A673 (cell line): ENCODE results near the gene UBE2D1. TPM values are rescaled to one million over a fixed set of nuclear protein-coding genes. Genes with fewer than 3 reads are reported as not detected.

Experiments used
- BruUV-seq: library from RNA; stranded (reverse); fragments of 400-500 nt; replicated peaks from 2 replicates; lab custom pipeline; 2021; lab: Mats Ljungman, UMichigan
- CTCF ChIA-PET: fragments of 300-600 bp; sonication (Branson Sonifier 250); formaldehyde crosslinking; loops from one replicate; lab custom pipeline; 2022; ENCODE audit warnings: antibody characterized with exemption; lab: Charles Lee
- POLR2A ChIA-PET: fragments of 300-600 bp; sonication (Branson Sonifier 250); formaldehyde crosslinking; loops from one replicate; lab custom pipeline; 2022; ENCODE audit warnings: antibody characterized with exemption; ENCODE audit not compliant: low non-redundant PET; lab: Charles Lee
- DNase-seq: peaks from one replicate; pipeline ENCODE4 v3.0.0-alpha.2; 2015; ENCODE audit warnings: low spot score
- H3K27ac ChIP-seq: fragments of 200-600 bp; sonication (generic); 2 replicates; pipeline ENCODE4 v1.5.1; 2016; ENCODE audit warnings: mixed run types, low read depth, mild to moderate bottlenecking, mixed read lengths, antibody characterized with exemption, low read length; ENCODE audit not compliant: poor library complexity, severe bottlenecking
- H3K27me3 ChIP-seq: fragments of 200-600 bp; sonication (generic); replicated peaks from 2 replicates; pipeline ENCODE4 v1.6.1; 2017; ENCODE audit warnings: mixed run types, low read depth, mild to moderate bottlenecking, mixed read lengths, antibody characterized with exemption, low read length; ENCODE audit not compliant: insufficient read depth, poor library complexity
- H3K36me3 ChIP-seq: fragments of 200-600 bp; sonication (generic); 2 replicates; pipeline ENCODE4 v1.6.1; 2016; ENCODE audit warnings: mixed run types, mild to moderate bottlenecking, mixed read lengths, antibody characterized with exemption, low read length; ENCODE audit not compliant: insufficient read depth, poor library complexity, severe bottlenecking
- H3K4me1 ChIP-seq: fragments of 200-600 bp; sonication (generic); 2 replicates; pipeline ENCODE4 v1.6.1; 2017; ENCODE audit warnings: mixed run types, mild to moderate bottlenecking, mixed read lengths, antibody characterized with exemption, low read length; ENCODE audit not compliant: insufficient read depth, poor library complexity, severe bottlenecking
- H3K4me3 ChIP-seq: fragments of 200-600 bp; sonication (generic); 2 replicates; pipeline ENCODE4 v1.5.1; 2016; ENCODE audit warnings: low read depth, mixed run types, mild to moderate bottlenecking, mixed read lengths, low read length; ENCODE audit not compliant: poor library complexity, severe bottlenecking
- H3K9me3 ChIP-seq: fragments of 200-600 bp; sonication (generic); 2 replicates; pipeline ENCODE4 v1.6.1; 2016; ENCODE audit warnings: mixed run types, low read depth, mild to moderate bottlenecking, mixed read lengths, antibody characterized with exemption, low read length; ENCODE audit not compliant: poor library complexity, severe bottlenecking
- EZH2 ChIP-seq: fragments of 200-600 bp; sonication (generic); IDR thresholded peaks from 2 replicates; pipeline ENCODE4 v1.6.1; 2017; ENCODE audit warnings: borderline replicate concordance, low read depth, mild to moderate bottlenecking, mixed read lengths, antibody characterized with exemption, low read length; ENCODE audit not compliant: poor library complexity, severe bottlenecking
- intact Hi-C: fragments of 100-400 bp; cut with micrococcal nuclease; formaldehyde crosslinking; loops from one replicate; pipeline ENCODE4 v1.10.0; 2022; ENCODE audit not compliant: unreplicated experiment
- total RNA-seq: library from RNA; stranded (reverse); gene quantifications from 2 replicates; pipeline ENCODE4 v1.2.3, GENCODE V29; 2021
- TF ChIP-seq, protein P1 (sequence below): fragments of 300-800, 200-600 bp; sonication (generic); conservative IDR thresholded peaks from 2 replicates; pipeline ENCODE4 v1.5.1; 2017; ENCODE audit warnings: low read depth, mild to moderate bottlenecking, antibody characterized with exemption, low read length, moderate library complexity, mixed read lengths

Gene UBE2D1
- total RNA-seq, 1 experiment from 2014 or later, result 16.9 TPM

- no peak for DNase-seq
- BruUV-seq, result no TSS peak
- no peaks in the 10 kb centered on the region for H3K36me3 ChIP-seq
- no peak overlapping the region for H3K4me3 ChIP-seq
- TF ChIP-seq EZH2, result no peak
- TF ChIP-seq, protein P1, sequence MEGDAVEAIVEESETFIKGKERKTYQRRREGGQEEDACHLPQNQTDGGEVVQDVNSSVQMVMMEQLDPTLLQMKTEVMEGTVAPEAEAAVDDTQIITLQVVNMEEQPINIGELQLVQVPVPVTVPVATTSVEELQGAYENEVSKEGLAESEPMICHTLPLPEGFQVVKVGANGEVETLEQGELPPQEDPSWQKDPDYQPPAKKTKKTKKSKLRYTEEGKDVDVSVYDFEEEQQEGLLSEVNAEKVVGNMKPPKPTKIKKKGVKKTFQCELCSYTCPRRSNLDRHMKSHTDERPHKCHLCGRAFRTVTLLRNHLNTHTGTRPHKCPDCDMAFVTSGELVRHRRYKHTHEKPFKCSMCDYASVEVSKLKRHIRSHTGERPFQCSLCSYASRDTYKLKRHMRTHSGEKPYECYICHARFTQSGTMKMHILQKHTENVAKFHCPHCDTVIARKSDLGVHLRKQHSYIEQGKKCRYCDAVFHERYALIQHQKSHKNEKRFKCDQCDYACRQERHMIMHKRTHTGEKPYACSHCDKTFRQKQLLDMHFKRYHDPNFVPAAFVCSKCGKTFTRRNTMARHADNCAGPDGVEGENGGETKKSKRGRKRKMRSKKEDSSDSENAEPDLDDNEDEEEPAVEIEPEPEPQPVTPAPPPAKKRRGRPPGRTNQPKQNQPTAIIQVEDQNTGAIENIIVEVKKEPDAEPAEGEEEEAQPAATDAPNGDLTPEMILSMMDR, result no peak
- ChIA-PET CTCF (no interaction called here), POLR2A (interaction anchor here (0.6 kb wide), 1 partner anchor 1388 kb away, joined by 3 read pairs; no protein-coding TSS in a partner anchor)
- peaks cover 17% of the 10 kb centered on the region for H3K4me1 ChIP-seq
- intact Hi-C loops, result no loop called here
- H3K27ac ChIP-seq, result no peak overlapping the region
- no peaks in the 10 kb centered on the region for H3K9me3 ChIP-seq
- H3K27me3 ChIP-seq, result no peaks in the 10 kb centered on the region
These were observed 25.7 kb downstream of the UBE2D1 start for GRCh38 chr10:58360412-58361004.

GRCh38 chr10:58361353-58361752 is 26.5 kb downstream of the UBE2D1 start:
- intact Hi-C loops, result no loop called here
- no peak for DNase-seq
- BruUV-seq, result no TSS peak
- Histone ChIP-seq H3K4me3 (no peak overlapping the region), H3K27ac (no peak overlapping the region), H3K27me3 (no peaks in the 10 kb centered on the region), H3K9me3 (no peaks in the 10 kb centered on the region), H3K4me1 (peaks cover 9% of the 10 kb centered on the region), H3K36me3 (no peaks in the 10 kb centered on the region)
- CTCF ChIA-PET, result no interaction called here
- POLR2A ChIA-PET, result no interaction called here
- no peak for TF ChIP-seq EZH2
- TF ChIP-seq, protein P1, result no peak

GRCh38 chr10:58362027-58362789 is 27.4 kb downstream of the UBE2D1 start:
- H3K4me1 ChIP-seq, result peaks cover under 1% of the 10 kb centered on the region
- no TSS peak for BruUV-seq
- CTCF ChIA-PET, result no interaction called here
- intact Hi-C loops, result no loop called here
- no peak overlapping the region for H3K27ac ChIP-seq
- TF ChIP-seq EZH2, result no peak
- H3K27me3 ChIP-seq, result no peaks in the 10 kb centered on the region
- H3K4me3 ChIP-seq, result no peak overlapping the region
- no peak for DNase-seq
- H3K36me3 ChIP-seq, result no peaks in the 10 kb centered on the region
- no peaks in the 10 kb centered on the region for H3K9me3 ChIP-seq
- POLR2A ChIA-PET, result no interaction called here
